CD14-positive monocyte (primary cell): ENCODE measurements around the gene GHDC. TPM values are rescaled to one million over a fixed set of nuclear protein-coding genes. Genes with fewer than 3 reads are reported as not detected.

Source experiments
- DNase-seq, 3 donors: peaks; one replicate each; pipeline ENCODE4 v3.0.0-alpha.2; 2011 to 2022
- H2AFZ ChIP-seq: 2 replicates; pipeline ENCODE4 v1.6.0; 2012; ENCODE audit warnings: mild to moderate bottlenecking, low read depth, low read length, inconsistent platforms; ENCODE audit not compliant: insufficient read depth, poor library complexity, severe bottlenecking
- H3K27ac ChIP-seq, 2 donors: 1 replicate in 1 of 2; 2 replicates in 1 of 2; pipeline ENCODE4 v1.5.1; 2012 to 2013; ENCODE audit warnings: low read length in 2 of 2, control low read depth in 1 of 2, inconsistent platforms in 1 of 2, low read depth in 1 of 2, mild to moderate bottlenecking in 1 of 2
- H3K27me3 ChIP-seq, 2 donors: one replicate each; pipeline versions ENCODE4 v1.6.0 to v1.6.1; 2011 to 2013; ENCODE audit warnings: low read length in 2 of 2; ENCODE audit not compliant: control insufficient read depth in 2 of 2, insufficient read depth in 2 of 2
- H3K36me3 ChIP-seq, 2 donors: replicated peaks in 1 of 2; 1 replicate in 1 of 2; 2 replicates in 1 of 2; pipeline versions ENCODE4 v1.5.1 to v1.6.1; 2012 to 2013; ENCODE audit warnings: low read length in 2 of 2, control low read depth in 1 of 2, inconsistent platforms in 1 of 2, mild to moderate bottlenecking in 1 of 2; ENCODE audit not compliant: insufficient read depth in 2 of 2, control insufficient read depth in 1 of 2
- H3K4me1 ChIP-seq, 2 donors: 1 replicate in 1 of 2; 2 replicates in 1 of 2; pipeline versions ENCODE4 v1.5.1 to v1.6.1; 2012 to 2013; ENCODE audit warnings: low read length in 2 of 2, control low read depth in 1 of 2, inconsistent platforms in 1 of 2, mild to moderate bottlenecking in 1 of 2, moderate library complexity in 1 of 2; ENCODE audit not compliant: insufficient read depth in 2 of 2, control insufficient read depth in 1 of 2
- H3K4me2 ChIP-seq: replicated peaks from 2 replicates; pipeline ENCODE3; 2012; ENCODE audit warnings: low read length, moderate library complexity, mild to moderate bottlenecking; ENCODE audit not compliant: poor library complexity, severe bottlenecking; ENCODE audit errors: extremely low read depth
- H3K4me3 ChIP-seq, 3 experiments: fragments of 200-600 bp in 1 of 3; sonication (generic) in 1 of 3; replicated peaks in 1 of 3; 1 replicate in 2 of 3; 2 replicates in 1 of 3; pipeline ENCODE4 v1.5.1; 2011 to 2013; ENCODE audit warnings: low read length in 3 of 3, mild to moderate bottlenecking in 3 of 3, control low read depth in 2 of 3, low read depth in 2 of 3, inconsistent platforms in 1 of 3, moderate library complexity in 1 of 3
- H3K79me2 ChIP-seq: 2 replicates; pipeline ENCODE4 v1.6.0; 2012; ENCODE audit warnings: mild to moderate bottlenecking, control low read depth, inconsistent platforms, low read length, moderate library complexity; ENCODE audit not compliant: insufficient read depth
- H3K9ac ChIP-seq: 2 replicates; pipeline ENCODE4 v1.6.0; 2017; ENCODE audit warnings: low read length, mild to moderate bottlenecking; ENCODE audit not compliant: insufficient read depth, poor library complexity, severe bottlenecking
- H3K9me3 ChIP-seq, 2 donors: replicated peaks in 1 of 2; 1 replicate in 1 of 2; 2 replicates in 1 of 2; pipeline versions ENCODE4 v1.5.1 to v1.6.1; 2012 to 2013; ENCODE audit warnings: low read length in 2 of 2, control low read depth in 1 of 2; ENCODE audit not compliant: control insufficient read depth in 1 of 2, insufficient read depth in 1 of 2
- H4K20me1 ChIP-seq: 2 replicates; pipeline ENCODE4 v1.6.0; 2012; ENCODE audit warnings: mild to moderate bottlenecking, low read length, control low read depth, moderate library complexity; ENCODE audit not compliant: insufficient read depth
- H3K27ac Mint-ChIP-seq, 7 donors: one replicate each; pipeline ENCODE4 v1.8.0; 2020; ENCODE audit warnings: mild to moderate bottlenecking in 7 of 7, mixed read lengths in 7 of 7, moderate library complexity in 6 of 7, inconsistent platforms in 2 of 7
- H3K27me3 Mint-ChIP-seq, 3 donors: one replicate each; pipeline ENCODE4 v1.8.0; 2021 to 2022; ENCODE audit warnings: low read depth in 3 of 3, mild to moderate bottlenecking in 3 of 3, mixed read lengths in 3 of 3, moderate library complexity in 3 of 3, inconsistent platforms in 1 of 3
- H3K36me3 Mint-ChIP-seq, 2 donors: one replicate each; pipeline ENCODE4 v1.8.0; 2020; ENCODE audit warnings: mixed read lengths in 2 of 2, inconsistent platforms in 1 of 2, mild to moderate bottlenecking in 1 of 2
- H3K4me1 Mint-ChIP-seq: one replicate; pipeline ENCODE4 v1.8.0; 2020; ENCODE audit warnings: mild to moderate bottlenecking, mixed read lengths
- H3K4me3 Mint-ChIP-seq, 2 donors: one replicate each; pipeline ENCODE4 v1.8.0; 2020; ENCODE audit warnings: mild to moderate bottlenecking in 2 of 2, mixed read lengths in 2 of 2, moderate library complexity in 1 of 2
- H3K9me3 Mint-ChIP-seq, 7 donors: one replicate each; pipeline ENCODE4 v1.8.0; 2020 to 2022; ENCODE audit warnings: mixed read lengths in 7 of 7, mild to moderate bottlenecking in 6 of 7, moderate library complexity in 6 of 7, inconsistent platforms in 2 of 7
- WGBS: methylation state at CpG from one replicate; pipeline ENCODE4 v1.1.5; 2013; ENCODE audit warnings: missing lambda C conversion rate; ENCODE audit not compliant: insufficient coverage; 5-methylcytosine and 5-hydroxymethylcytosine counted together
- intact Hi-C, 2 donors: fragments of 100-400 bp; cut with micrococcal nuclease; formaldehyde crosslinking; loops; one replicate each; pipeline versions ENCODE4 v1.15.0 to v1.15.1; 2023
- polyA plus RNA-seq, 3 donors: library from polyadenylated mRNA; depleted of rRNA in 1 of 3; unstranded in 2 of 3; stranded (reverse) in 1 of 3; fragments of 300-500 nt in 2 of 3; fragments of >200 nt in 1 of 3; fragmentation: Illumina TruSeq in 2 of 3; gene quantifications; 1 replicate in 2 of 3; 2 replicates in 1 of 3; pipeline ENCODE4 v1.2.3, GENCODE V29; 2012 to 2021
- TF ChIP-seq, protein P1 (sequence below): fragments of 200-600 bp; IDR thresholded peaks from one replicate; pipeline ENCODE4 v1.8.0; 2022; ENCODE audit warnings: antibody characterized with exemption, mild to moderate bottlenecking

The GHDC gene
- polyA plus RNA-seq, 3 donors: 20.0 to 31.6 (median 20.6) TPM

GRCh38 chr17:42189651-42189965 lies 4.7 kb downstream of the GHDC start:
- WGBS: 95% methylated on average over 9 of the region's 11 CpGs
- intact Hi-C loops: loop anchor here in 1 of 2 donors (10.0 kb wide), 1 partner anchor 165 kb away; the partner anchor contains the start of gene NKIRAS2
- TF ChIP-seq, protein P1, sequence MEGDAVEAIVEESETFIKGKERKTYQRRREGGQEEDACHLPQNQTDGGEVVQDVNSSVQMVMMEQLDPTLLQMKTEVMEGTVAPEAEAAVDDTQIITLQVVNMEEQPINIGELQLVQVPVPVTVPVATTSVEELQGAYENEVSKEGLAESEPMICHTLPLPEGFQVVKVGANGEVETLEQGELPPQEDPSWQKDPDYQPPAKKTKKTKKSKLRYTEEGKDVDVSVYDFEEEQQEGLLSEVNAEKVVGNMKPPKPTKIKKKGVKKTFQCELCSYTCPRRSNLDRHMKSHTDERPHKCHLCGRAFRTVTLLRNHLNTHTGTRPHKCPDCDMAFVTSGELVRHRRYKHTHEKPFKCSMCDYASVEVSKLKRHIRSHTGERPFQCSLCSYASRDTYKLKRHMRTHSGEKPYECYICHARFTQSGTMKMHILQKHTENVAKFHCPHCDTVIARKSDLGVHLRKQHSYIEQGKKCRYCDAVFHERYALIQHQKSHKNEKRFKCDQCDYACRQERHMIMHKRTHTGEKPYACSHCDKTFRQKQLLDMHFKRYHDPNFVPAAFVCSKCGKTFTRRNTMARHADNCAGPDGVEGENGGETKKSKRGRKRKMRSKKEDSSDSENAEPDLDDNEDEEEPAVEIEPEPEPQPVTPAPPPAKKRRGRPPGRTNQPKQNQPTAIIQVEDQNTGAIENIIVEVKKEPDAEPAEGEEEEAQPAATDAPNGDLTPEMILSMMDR: no peak
- Histone ChIP-seq H2AFZ (no peak overlapping the region), H3K36me3 (peaks cover 13 to 18% of the 10 kb centered on the region in 2 donors), H3K79me2 (peaks cover 6% of the 10 kb centered on the region), H3K4me1 (peaks cover 69 to 75% of the 10 kb centered on the region in 2 donors), H3K27ac (no peak overlapping the region), H4K20me1 (no peaks in the 10 kb centered on the region), H3K9me3 (no peaks in the 10 kb centered on the region), H3K27me3 (no peaks in the 10 kb centered on the region), H3K4me3 (no peak overlapping the region), H3K4me2 (no peak overlapping the region), H3K9ac (no peak overlapping the region)
- DNase-seq: no peak
- Mint-ChIP-seq H3K27ac (no peak overlapping the region), H3K4me1 (peaks cover 69% of the 10 kb centered on the region), H3K9me3 (peaks cover 0 to 2% (median 0%) of the 10 kb centered on the region in 7 donors), H3K27me3 (no peaks in the 10 kb centered on the region), H3K36me3 (peaks cover 16 to 24% of the 10 kb centered on the region in 2 donors), H3K4me3 (no peak overlapping the region)

- peak; percentile 54 to 60 (median 57) for DNase-seq
- H3K27ac Mint-ChIP-seq: peak overlapping the region; percentile 6 to 83 (median 68)
- peaks cover 71 to 77% of the 10 kb centered on the region in 2 donors for H3K4me1 ChIP-seq
- peaks cover 13 to 18% of the 10 kb centered on the region in 2 donors for H3K36me3 ChIP-seq
- no peaks in the 10 kb centered on the region for H3K27me3 ChIP-seq
- H2AFZ ChIP-seq: no peak overlapping the region
- H3K9me3 Mint-ChIP-seq: peaks cover 0 to 2% (median 0%) of the 10 kb centered on the region in 7 donors
- intact Hi-C loops: loop anchor here in 1 of 2 donors (10.0 kb wide), 1 partner anchor 164 kb away; the partner anchor contains the start of gene NKIRAS2
- H3K4me2 ChIP-seq: peak overlapping the region; percentile 40
- no peaks in the 10 kb centered on the region for H3K27me3 Mint-ChIP-seq
- peaks cover 16 to 24% of the 10 kb centered on the region in 2 donors for H3K36me3 Mint-ChIP-seq
- peaks cover 71% of the 10 kb centered on the region for H3K4me1 Mint-ChIP-seq
- H4K20me1 ChIP-seq: no peaks in the 10 kb centered on the region
- H3K4me3 Mint-ChIP-seq: peak overlapping the region; percentile 50 to 69
- WGBS: 51% methylated on average over 13 of the region's 19 CpGs
- TF ChIP-seq, protein P1: no peak
- peaks cover 6% of the 10 kb centered on the region for H3K79me2 ChIP-seq
- H3K9me3 ChIP-seq: no peaks in the 10 kb centered on the region
- no peak overlapping the region for H3K9ac ChIP-seq
- H3K27ac ChIP-seq: peak overlapping the region; percentile 33 to 41
- H3K4me3 ChIP-seq: peak overlapping the region in 1 of 3 experiments; percentile 38
These were observed 5.3 kb downstream of the GHDC start for GRCh38 chr17:42188749-42189650.
